Natural killer cell (primary cell): Measurements from ENCODE around the gene IL6R. TPM values are rescaled to one million over a fixed set of nuclear protein-coding genes. Genes with fewer than 3 reads are reported as not detected.

ENCODE experiments used
- ATAC-seq, 3 donors: fragments of 150-1000 bp in 2 of 3; fragments of 200-7000 bp in 1 of 3; cut with Tn5 transposase; 1 replicate in 1 of 3; 2 replicates in 2 of 3; pipeline ENCODE4 v1.10.0; 2021; ENCODE audit warnings: mild to moderate bottlenecking in 2 of 3, moderate library complexity in 2 of 3
- DNase-seq, 2 donors: peaks; one replicate each; pipeline versions ENCODE4 v3.0.0 to v3.0.0-alpha.2; 2013 to 2021; ENCODE audit warnings: mixed read lengths in 1 of 2
- H3K27ac ChIP-seq: one replicate; pipeline ENCODE4 v1.5.1; 2013; ENCODE audit warnings: mild to moderate bottlenecking, low read length
- H3K27me3 ChIP-seq: one replicate; pipeline ENCODE4 v1.6.1; 2013; ENCODE audit warnings: low read length; ENCODE audit not compliant: control insufficient read depth, insufficient read depth
- H3K36me3 ChIP-seq: one replicate; pipeline ENCODE4 v1.6.1; 2013; ENCODE audit warnings: low read length; ENCODE audit not compliant: control insufficient read depth, insufficient read depth
- H3K4me1 ChIP-seq: one replicate; pipeline ENCODE4 v1.6.1; 2013; ENCODE audit warnings: low read length; ENCODE audit not compliant: control insufficient read depth, insufficient read depth
- H3K4me3 ChIP-seq: one replicate; pipeline ENCODE4 v1.5.1; 2013; ENCODE audit warnings: low read length
- H3K9me3 ChIP-seq: one replicate; pipeline ENCODE4 v1.6.1; 2013; ENCODE audit warnings: low read length; ENCODE audit not compliant: control insufficient read depth, insufficient read depth
- H3K27ac Mint-ChIP-seq, 2 donors: one replicate each; pipeline ENCODE4 v1.8.0; 2022; ENCODE audit warnings: mild to moderate bottlenecking in 2 of 2, mixed read lengths in 2 of 2, moderate library complexity in 1 of 2
- H3K27me3 Mint-ChIP-seq, 2 donors: one replicate each; pipeline ENCODE4 v1.8.0; 2022; ENCODE audit warnings: low read depth in 2 of 2, mixed read lengths in 2 of 2
- H3K36me3 Mint-ChIP-seq: one replicate; pipeline ENCODE4 v1.8.0; 2022; ENCODE audit warnings: mixed read lengths
- H3K4me1 Mint-ChIP-seq, 2 donors: one replicate each; pipeline ENCODE4 v1.8.0; 2022; ENCODE audit warnings: mixed read lengths in 2 of 2
- H3K4me3 Mint-ChIP-seq: one replicate; pipeline ENCODE4 v1.8.0; 2022; ENCODE audit warnings: mild to moderate bottlenecking, moderate library complexity, mixed read lengths
- H3K9me3 Mint-ChIP-seq, 2 donors: one replicate each; pipeline ENCODE4 v1.8.0; 2022; ENCODE audit warnings: mixed read lengths in 2 of 2
- CTCF ChIP-seq: fragments of 200-600 bp; IDR thresholded peaks from one replicate; pipeline ENCODE4 v1.8.0; 2022; ENCODE audit warnings: antibody characterized with exemption
- WGBS: methylation state at CpG from one replicate; pipeline ENCODE4 v1.1.7; 2013; ENCODE audit warnings: missing lambda C conversion rate; ENCODE audit not compliant: insufficient coverage; 5-methylcytosine and 5-hydroxymethylcytosine counted together
- intact Hi-C: fragments of 100-400 bp; cut with micrococcal nuclease; formaldehyde crosslinking; loops from one replicate; pipeline ENCODE4 v1.14.2; 2022
- total RNA-seq, 4 donors: library from RNA; stranded (reverse); fragments of 120-200 nt in 1 of 4; gene quantifications; one replicate each; pipeline versions ENCODE4 v1.2.3 to v1.2.4, GENCODE V29; 2013 to 2022

Gene IL6R
- total RNA-seq, 3 donors from 2014 or later (not counting 1 experiment from before 2014, with no cell fraction given), result 2.0 to 10.6 (median 3.8) TPM

GRCh38 chr1:154398141-154398540 lies 7.0 kb upstream of the IL6R start:
- H3K4me3 ChIP-seq, result no peak overlapping the region
- Mint-ChIP-seq H3K9me3 (no peaks in the 10 kb centered on the region), H3K27me3 (peaks cover 13 to 15% of the 10 kb centered on the region in 2 donors), H3K4me3 (no peak overlapping the region), H3K4me1 (peaks cover 9 to 10% of the 10 kb centered on the region in 2 donors), H3K36me3 (no peaks in the 10 kb centered on the region), H3K27ac (no peak overlapping the region)
- TF ChIP-seq CTCF, result no peak
- H3K27ac ChIP-seq, result no peak overlapping the region
- DNase-seq (no peak), ATAC-seq (no peak)
- 89% methylated on average over 4 of the region's 4 CpGs for WGBS
- H3K27me3 ChIP-seq, result peaks cover 4% of the 10 kb centered on the region
- H3K36me3 ChIP-seq, result no peaks in the 10 kb centered on the region
- H3K4me1 ChIP-seq, result peaks cover 21% of the 10 kb centered on the region
- H3K9me3 ChIP-seq, result no peaks in the 10 kb centered on the region
- intact Hi-C loops, result no loop called here

DNA sequence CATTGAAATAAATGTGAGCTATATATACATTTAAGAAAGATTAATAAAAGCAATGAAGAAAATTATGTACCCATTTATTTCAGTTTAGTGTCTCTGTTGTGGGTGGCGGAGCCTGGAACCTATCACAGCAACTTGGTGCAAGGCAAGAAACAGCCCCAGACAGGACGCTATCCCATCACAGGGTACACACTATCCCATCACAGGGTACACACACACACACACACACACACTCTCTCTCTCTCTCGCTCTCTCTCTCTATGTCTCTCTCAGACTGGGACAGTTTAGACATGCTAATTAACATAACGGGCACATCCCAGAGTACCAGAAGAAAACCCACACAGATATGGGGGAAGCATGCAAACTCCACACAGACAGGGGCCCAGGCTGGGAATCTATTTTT lies 6.5 kb upstream of the IL6R start:
- no peak overlapping the region for H3K27ac ChIP-seq
- no peaks in the 10 kb centered on the region for H3K9me3 ChIP-seq
- Mint-ChIP-seq H3K27ac (no peak overlapping the region), H3K4me1 (peaks cover 15 to 16% of the 10 kb centered on the region in 2 donors), H3K27me3 (peaks cover 13 to 15% of the 10 kb centered on the region in 2 donors), H3K9me3 (no peaks in the 10 kb centered on the region), H3K4me3 (no peak overlapping the region), H3K36me3 (no peaks in the 10 kb centered on the region)
- H3K4me1 ChIP-seq, result peaks cover 26% of the 10 kb centered on the region
- H3K4me3 ChIP-seq, result no peak overlapping the region
- WGBS, result 87% methylated on average over 4 of the region's 4 CpGs
- intact Hi-C loops, result no loop called here
- H3K27me3 ChIP-seq, result peaks cover 4% of the 10 kb centered on the region
- DNase-seq (no peak), ATAC-seq (no peak)
- no peaks in the 10 kb centered on the region for H3K36me3 ChIP-seq
- TF ChIP-seq CTCF, result no peak

GRCh38 chr1:154400381-154400801 lies 4.8 kb upstream of the IL6R start:
- WGBS, result 58% methylated on average over 3 of the region's 4 CpGs
- Histone ChIP-seq H3K36me3 (no peaks in the 10 kb centered on the region), H3K27ac (no peak overlapping the region), H3K27me3 (peaks cover 4% of the 10 kb centered on the region), H3K9me3 (no peaks in the 10 kb centered on the region), H3K4me1 (peaks cover 43% of the 10 kb centered on the region), H3K4me3 (no peak overlapping the region)
- no peak for TF ChIP-seq CTCF
- intact Hi-C loops, result no loop called here
- DNase-seq (no peak), ATAC-seq (no peak)
- Mint-ChIP-seq H3K4me1 (peaks cover 27 to 31% of the 10 kb centered on the region in 2 donors), H3K27ac (no peak overlapping the region), H3K4me3 (no peak overlapping the region), H3K36me3 (no peaks in the 10 kb centered on the region), H3K27me3 (peaks cover 15 to 19% of the 10 kb centered on the region in 2 donors), H3K9me3 (no peaks in the 10 kb centered on the region)

DNA sequence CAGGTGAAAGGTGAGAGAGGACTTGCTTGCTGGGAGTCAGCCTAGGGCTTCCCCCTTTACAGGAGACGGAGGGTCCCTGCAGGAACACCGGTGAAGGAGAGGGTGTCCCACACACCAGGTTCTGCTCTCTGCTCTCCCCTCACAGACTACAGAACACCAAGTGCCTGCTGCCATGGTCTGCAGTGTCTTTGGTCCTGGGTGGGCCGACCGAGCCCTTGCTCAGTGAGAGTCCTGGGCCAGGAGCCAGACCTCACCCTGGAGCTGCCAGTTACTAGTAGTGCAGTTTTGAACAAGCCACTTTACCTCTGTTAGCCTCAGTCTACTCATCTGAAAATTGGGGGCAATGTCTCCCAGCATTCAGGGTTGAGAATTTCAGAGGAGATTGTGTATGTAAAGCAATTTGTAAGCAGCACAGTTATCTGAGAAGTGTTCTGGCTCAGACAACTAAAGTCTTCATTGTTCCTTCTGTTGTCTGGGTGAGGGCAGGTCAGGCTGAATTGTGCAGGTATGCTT lies 2.7 kb upstream of the IL6R start:
- H3K4me3 ChIP-seq, result no peak overlapping the region
- no peaks in the 10 kb centered on the region for H3K9me3 ChIP-seq
- WGBS, result 96% methylated on average over 4 of the region's 4 CpGs
- intact Hi-C loops, result no loop called here
- H3K27me3 Mint-ChIP-seq, result peaks cover 25 to 32% of the 10 kb centered on the region in 2 donors
- ATAC-seq (no peak), DNase-seq (no peak)
- peaks cover 12% of the 10 kb centered on the region for H3K27me3 ChIP-seq
- peaks cover 56% of the 10 kb centered on the region for H3K4me1 ChIP-seq
- peaks cover 40 to 48% of the 10 kb centered on the region in 2 donors for H3K4me1 Mint-ChIP-seq
- no peaks in the 10 kb centered on the region for H3K36me3 ChIP-seq
- no peak overlapping the region for H3K27ac Mint-ChIP-seq
- H3K36me3 Mint-ChIP-seq, result no peaks in the 10 kb centered on the region
- H3K4me3 Mint-ChIP-seq, result no peak overlapping the region
- TF ChIP-seq CTCF, result no peak
- no peaks in the 10 kb centered on the region for H3K9me3 Mint-ChIP-seq
- H3K27ac ChIP-seq, result no peak overlapping the region
